Measurements from ENCODE around the gene CLIP4.

The CLIP4 gene

GRCh38 chr2:29114946-29115609, at the start of gene CLIP4:
Gene CLIP4, plus strand, starts transcription at chr2:29115415. Its CDS starts 5,974 bp downstream, at chr2:29121389.
- H3K4me1 ChIP-seq (ENCODE audit: control insufficient read depth, insufficient read depth, low read length) = peaks cover 3% of the 10 kb centered on the region

GRCh38 chr2:29066271-29066860, 48.8 kb upstream of the CLIP4 start:
- H3K4me3 ChIP-seq (ENCODE audit: low read length) = no peak overlapping the region
- H3K9ac ChIP-seq (ENCODE audit: low read length) = no peak overlapping the region
- no peaks in the 10 kb centered on the region for H3K36me3 ChIP-seq (ENCODE audit: control insufficient read depth, insufficient read depth, low read length)
- peaks cover 24% of the 10 kb centered on the region for H3K4me1 ChIP-seq (ENCODE audit: control insufficient read depth, insufficient read depth, low read length)
- H3K27ac ChIP-seq (ENCODE audit: low read depth, low read length) = no peak overlapping the region
- H3K27me3 ChIP-seq (ENCODE audit: control insufficient read depth, insufficient read depth, low read length) = no peaks in the 10 kb centered on the region

More at GRCh38 chr2:29114946-29115609, at the start of gene CLIP4:
- no peaks in the 10 kb centered on the region for H3K27me3 ChIP-seq (ENCODE audit: control insufficient read depth, insufficient read depth, low read length)
- peak within 1 kb of the TSS; percentile 92 for H3K4me3 ChIP-seq (ENCODE audit: low read length)
- peak within 1 kb of the TSS; percentile 82 for H3K27ac ChIP-seq (ENCODE audit: low read depth, low read length)
- H3K9ac ChIP-seq (ENCODE audit: low read length) = peak within 1 kb of the TSS; percentile 60
- no peaks in the 10 kb centered on the region for H3K36me3 ChIP-seq (ENCODE audit: control insufficient read depth, insufficient read depth, low read length)

- no peaks in the 10 kb centered on the region for H3K36me3 ChIP-seq (ENCODE audit: control insufficient read depth, insufficient read depth, low read length)
- H3K9ac ChIP-seq (ENCODE audit: low read length) = no peak overlapping the region
- no peak overlapping the region for H3K4me3 ChIP-seq (ENCODE audit: low read length)
- no peaks in the 10 kb centered on the region for H3K27me3 ChIP-seq (ENCODE audit: control insufficient read depth, insufficient read depth, low read length)
- peaks cover 24% of the 10 kb centered on the region for H3K4me1 ChIP-seq (ENCODE audit: control insufficient read depth, insufficient read depth, low read length)
- H3K27ac ChIP-seq (ENCODE audit: low read depth, low read length) = no peak overlapping the region
These were observed 48.1 kb upstream of the CLIP4 start for GRCh38 chr2:29066997-29067605.

- H3K4me1 ChIP-seq (ENCODE audit: control insufficient read depth, insufficient read depth, low read length) = peaks cover 18% of the 10 kb centered on the region
These were observed 46.7 kb upstream of the CLIP4 start for GRCh38 chr2:29068513-29068912.

GRCh38 chr2:29070526-29070925, 44.7 kb upstream of the CLIP4 start:
- Histone ChIP-seq H3K4me1 (ENCODE audit: control insufficient read depth, insufficient read depth, low read length) (peaks cover 1% of the 10 kb centered on the region), H3K27me3 (ENCODE audit: control insufficient read depth, insufficient read depth, low read length) (no peaks in the 10 kb centered on the region), H3K4me3 (ENCODE audit: low read length) (no peak overlapping the region), H3K9ac (ENCODE audit: low read length) (no peak overlapping the region), H3K36me3 (ENCODE audit: control insufficient read depth, insufficient read depth, low read length) (no peaks in the 10 kb centered on the region), H3K27ac (ENCODE audit: low read depth, low read length) (no peak overlapping the region)

More at GRCh38 chr2:29068513-29068912, 46.7 kb upstream of the CLIP4 start:
- H3K27ac ChIP-seq (ENCODE audit: low read depth, low read length) = no peak overlapping the region
- H3K4me3 ChIP-seq (ENCODE audit: low read length) = no peak overlapping the region
- H3K36me3 ChIP-seq (ENCODE audit: control insufficient read depth, insufficient read depth, low read length) = no peaks in the 10 kb centered on the region
- no peak overlapping the region for H3K9ac ChIP-seq (ENCODE audit: low read length)
- H3K27me3 ChIP-seq (ENCODE audit: control insufficient read depth, insufficient read depth, low read length) = no peaks in the 10 kb centered on the region

- Histone ChIP-seq H3K9ac (ENCODE audit: low read length) (no peak overlapping the region), H3K36me3 (ENCODE audit: control insufficient read depth, insufficient read depth, low read length) (no peaks in the 10 kb centered on the region), H3K4me1 (ENCODE audit: control insufficient read depth, insufficient read depth, low read length) (peaks cover 5% of the 10 kb centered on the region), H3K4me3 (ENCODE audit: low read length) (no peak overlapping the region), H3K27me3 (ENCODE audit: control insufficient read depth, insufficient read depth, low read length) (no peaks in the 10 kb centered on the region), H3K27ac (ENCODE audit: low read depth, low read length) (no peak overlapping the region)
These were observed 43.9 kb upstream of the CLIP4 start for GRCh38 chr2:29071032-29071975.

GRCh38 chr2:29072251-29072650, 43.0 kb upstream of the CLIP4 start:
- H3K27ac ChIP-seq (ENCODE audit: low read depth, low read length) = no peak overlapping the region
- no peak overlapping the region for H3K4me3 ChIP-seq (ENCODE audit: low read length)
- H3K9ac ChIP-seq (ENCODE audit: low read length) = no peak overlapping the region
- H3K36me3 ChIP-seq (ENCODE audit: control insufficient read depth, insufficient read depth, low read length) = no peaks in the 10 kb centered on the region
- H3K27me3 ChIP-seq (ENCODE audit: control insufficient read depth, insufficient read depth, low read length) = no peaks in the 10 kb centered on the region
- H3K4me1 ChIP-seq (ENCODE audit: control insufficient read depth, insufficient read depth, low read length) = peaks cover 8% of the 10 kb centered on the region

GRCh38 chr2:29072971-29073725, 42.1 kb upstream of the CLIP4 start:
- no peaks in the 10 kb centered on the region for H3K36me3 ChIP-seq (ENCODE audit: control insufficient read depth, insufficient read depth, low read length)
- H3K4me1 ChIP-seq (ENCODE audit: control insufficient read depth, insufficient read depth, low read length) = peaks cover 8% of the 10 kb centered on the region
- H3K4me3 ChIP-seq (ENCODE audit: low read length) = no peak overlapping the region
- H3K27ac ChIP-seq (ENCODE audit: low read depth, low read length) = no peak overlapping the region
- no peak overlapping the region for H3K9ac ChIP-seq (ENCODE audit: low read length)
- H3K27me3 ChIP-seq (ENCODE audit: control insufficient read depth, insufficient read depth, low read length) = no peaks in the 10 kb centered on the region

- H3K4me3 ChIP-seq (ENCODE audit: low read length) = no peak overlapping the region
- H3K9ac ChIP-seq (ENCODE audit: low read length) = no peak overlapping the region
- no peak overlapping the region for H3K27ac ChIP-seq (ENCODE audit: low read depth, low read length)
- H3K27me3 ChIP-seq (ENCODE audit: control insufficient read depth, insufficient read depth, low read length) = no peaks in the 10 kb centered on the region
- no peaks in the 10 kb centered on the region for H3K36me3 ChIP-seq (ENCODE audit: control insufficient read depth, insufficient read depth, low read length)
- peaks cover 8% of the 10 kb centered on the region for H3K4me1 ChIP-seq (ENCODE audit: control insufficient read depth, insufficient read depth, low read length)
These were observed 41.3 kb upstream of the CLIP4 start for GRCh38 chr2:29073933-29074332.

- Histone ChIP-seq H3K27me3 (ENCODE audit: control insufficient read depth, insufficient read depth, low read length) (no peaks in the 10 kb centered on the region), H3K4me3 (ENCODE audit: low read length) (no peak within 1 kb of the TSS), H3K9ac (ENCODE audit: low read length) (no peak within 1 kb of the TSS), H3K4me1 (ENCODE audit: control insufficient read depth, insufficient read depth, low read length) (peaks cover 8% of the 10 kb centered on the region), H3K27ac (ENCODE audit: low read depth, low read length) (no peak within 1 kb of the TSS), H3K36me3 (ENCODE audit: control insufficient read depth, insufficient read depth, low read length) (no peaks in the 10 kb centered on the region)
These were observed 40.8 kb upstream of the CLIP4 start, which contains the start of gene PCARE for GRCh38 chr2:29074411-29074810. Gene PCARE, minus strand, starts transcription at chr2:29074523. Its CDS starts 262 bp downstream, at chr2:29074261.

GRCh38 chr2:29075894-29076705, 39.1 kb upstream of the CLIP4 start:
- H3K36me3 ChIP-seq (ENCODE audit: control insufficient read depth, insufficient read depth, low read length) = no peaks in the 10 kb centered on the region
- H3K4me3 ChIP-seq (ENCODE audit: low read length) = no peak overlapping the region
- peak overlapping the region; percentile 33 for H3K27ac ChIP-seq (ENCODE audit: low read depth, low read length)
- H3K4me1 ChIP-seq (ENCODE audit: control insufficient read depth, insufficient read depth, low read length) = peaks cover 8% of the 10 kb centered on the region
- no peaks in the 10 kb centered on the region for H3K27me3 ChIP-seq (ENCODE audit: control insufficient read depth, insufficient read depth, low read length)
- H3K9ac ChIP-seq (ENCODE audit: low read length) = no peak overlapping the region
